Measurements from ENCODE around the gene SKIC8. TPM values are rescaled to one million over a fixed set of nuclear protein-coding genes. Genes with fewer than 3 reads are reported as not detected.
A peak's percentile ranks its signal among the peaks of the same experiment; 100 is the strongest.

Gene SKIC8
- 10 to 100 TPM; 35.4 to 35.7 TPM for total RNA-seq

- DNase-seq = peak; percentile 92
- Mint-ChIP-seq H3K4me1 (peaks cover 37% of the 10 kb centered on the region), H3K4me3 (peak within 1 kb of the TSS; percentile 96), H3K9me3 (no peaks in the 10 kb centered on the region), H3K27me3 (no peaks in the 10 kb centered on the region), H3K36me3 (ENCODE audit: low read depth) (peaks cover 10% of the 10 kb centered on the region), H3K27ac (peak within 1 kb of the TSS; percentile 81)
- CTCF ChIA-PET = interaction anchor here (0.6 to 2.3 kb wide), 16 partner anchors 9 to 442 kb away, joined by 3 to 21 read pairs (median 3); partner anchors contain the start of genes DNAJA4, IREB2 and PSMA4
- POLR2A ChIA-PET = interaction anchor here (0.5 to 3.1 kb wide), 19 partner anchors 10 to 265 kb away, joined by 3 to 33 read pairs (median 3); partner anchors contain the start of genes DNAJA4, IREB2 and PSMA4
These were observed at the start of gene SKIC8 for GRCh38 chr15:78299101-78299930. Gene SKIC8, minus strand, starts transcription at chr15:78299609. Its CDS starts 3,923 bp downstream, at chr15:78295686.

GRCh38 chr15:78347586-78348543 lies 48.5 kb upstream of the SKIC8 start:
- H3K36me3 Mint-ChIP-seq (ENCODE audit: low read depth) = no peaks in the 10 kb centered on the region
- H3K27me3 Mint-ChIP-seq = peaks cover 36% of the 10 kb centered on the region
- DNase-seq = no peak
- no peak overlapping the region for H3K27ac Mint-ChIP-seq
- ChIA-PET CTCF (no interaction called here), POLR2A (no interaction called here)
- no peaks in the 10 kb centered on the region for H3K9me3 Mint-ChIP-seq
- no peaks in the 10 kb centered on the region for H3K4me1 Mint-ChIP-seq
- H3K4me3 Mint-ChIP-seq = no peak overlapping the region

GRCh38 chr15:78345396-78346125 lies 46.2 kb upstream of the SKIC8 start:
- no peaks in the 10 kb centered on the region for H3K36me3 Mint-ChIP-seq (ENCODE audit: low read depth)
- no peaks in the 10 kb centered on the region for H3K9me3 Mint-ChIP-seq
- no peak for DNase-seq
- peaks cover 57% of the 10 kb centered on the region for H3K27me3 Mint-ChIP-seq
- ChIA-PET POLR2A (no interaction called here), CTCF (no interaction called here)
- H3K27ac Mint-ChIP-seq = no peak overlapping the region
- H3K4me3 Mint-ChIP-seq = no peak overlapping the region
- H3K4me1 Mint-ChIP-seq = peaks cover 4% of the 10 kb centered on the region

GRCh38 chr15:78343276-78344060 lies 44.1 kb upstream of the SKIC8 start:
- no peak for DNase-seq
- Mint-ChIP-seq H3K36me3 (ENCODE audit: low read depth) (no peaks in the 10 kb centered on the region), H3K27ac (no peak overlapping the region), H3K4me1 (peaks cover 10% of the 10 kb centered on the region), H3K27me3 (peaks cover 73% of the 10 kb centered on the region), H3K9me3 (no peaks in the 10 kb centered on the region), H3K4me3 (no peak overlapping the region)
- POLR2A ChIA-PET = no interaction called here
- CTCF ChIA-PET = no interaction called here

GRCh38 chr15:78342021-78342420 lies 42.6 kb upstream of the SKIC8 start:
- DNase-seq = no peak
- H3K27ac Mint-ChIP-seq = no peak overlapping the region
- no peak overlapping the region for H3K4me3 Mint-ChIP-seq
- H3K9me3 Mint-ChIP-seq = no peaks in the 10 kb centered on the region
- peaks cover 10% of the 10 kb centered on the region for H3K4me1 Mint-ChIP-seq
- POLR2A ChIA-PET = no interaction called here
- peaks cover 70% of the 10 kb centered on the region for H3K27me3 Mint-ChIP-seq
- H3K36me3 Mint-ChIP-seq (ENCODE audit: low read depth) = no peaks in the 10 kb centered on the region
- CTCF ChIA-PET = no interaction called here

- no peak overlapping the region for H3K4me3 Mint-ChIP-seq
- H3K4me1 Mint-ChIP-seq = peaks cover 10% of the 10 kb centered on the region
- DNase-seq = no peak
- H3K27me3 Mint-ChIP-seq = peaks cover 65% of the 10 kb centered on the region
- ChIA-PET CTCF (no interaction called here), POLR2A (no interaction called here)
- H3K9me3 Mint-ChIP-seq = no peaks in the 10 kb centered on the region
- H3K27ac Mint-ChIP-seq = no peak overlapping the region
- no peaks in the 10 kb centered on the region for H3K36me3 Mint-ChIP-seq (ENCODE audit: low read depth)
These were observed 41.9 kb upstream of the SKIC8 start for GRCh38 chr15:78341057-78341987.

- no peak within 1 kb of the TSS for H3K4me3 Mint-ChIP-seq
- ChIA-PET POLR2A (no interaction called here), CTCF (no interaction called here)
- H3K36me3 Mint-ChIP-seq (ENCODE audit: low read depth) = no peaks in the 10 kb centered on the region
- H3K9me3 Mint-ChIP-seq = no peaks in the 10 kb centered on the region
- peaks cover 63% of the 10 kb centered on the region for H3K27me3 Mint-ChIP-seq
- no peak within 1 kb of the TSS for H3K27ac Mint-ChIP-seq
- DNase-seq = no peak
- H3K4me1 Mint-ChIP-seq = peaks cover 10% of the 10 kb centered on the region
These were observed 41.0 kb upstream of the SKIC8 start, which contains the start of gene CRABP1 for GRCh38 chr15:78340231-78341056. Gene CRABP1, plus strand, starts transcription at chr15:78340353. Its CDS starts 76 bp downstream, at chr15:78340429.

GRCh38 chr15:78339559-78339958 lies 40.1 kb upstream of the SKIC8 start:
- Mint-ChIP-seq H3K36me3 (ENCODE audit: low read depth) (no peaks in the 10 kb centered on the region), H3K9me3 (no peaks in the 10 kb centered on the region), H3K27me3 (peaks cover 57% of the 10 kb centered on the region), H3K4me1 (peaks cover 10% of the 10 kb centered on the region), H3K27ac (no peak overlapping the region), H3K4me3 (no peak overlapping the region)
- ChIA-PET POLR2A (no interaction called here), CTCF (no interaction called here)
- DNase-seq = no peak

GRCh38 chr15:78338781-78339180 lies 39.4 kb upstream of the SKIC8 start:
- no peak overlapping the region for H3K27ac Mint-ChIP-seq
- CTCF ChIA-PET = no interaction called here
- no peak for DNase-seq
- peaks cover 54% of the 10 kb centered on the region for H3K27me3 Mint-ChIP-seq
- H3K9me3 Mint-ChIP-seq = no peaks in the 10 kb centered on the region
- H3K36me3 Mint-ChIP-seq (ENCODE audit: low read depth) = no peaks in the 10 kb centered on the region
- peaks cover 10% of the 10 kb centered on the region for H3K4me1 Mint-ChIP-seq
- no peak overlapping the region for H3K4me3 Mint-ChIP-seq
- POLR2A ChIA-PET = no interaction called here

- Mint-ChIP-seq H3K27me3 (peaks cover 41% of the 10 kb centered on the region), H3K4me1 (peaks cover 10% of the 10 kb centered on the region), H3K36me3 (ENCODE audit: low read depth) (no peaks in the 10 kb centered on the region), H3K4me3 (no peak overlapping the region), H3K27ac (no peak overlapping the region), H3K9me3 (no peaks in the 10 kb centered on the region)
- no peak for DNase-seq
- ChIA-PET POLR2A (no interaction called here), CTCF (no interaction called here)
These were observed 36.6 kb upstream of the SKIC8 start for GRCh38 chr15:78335985-78336384.

GRCh38 chr15:78334845-78335244 lies 35.4 kb upstream of the SKIC8 start:
- H3K36me3 Mint-ChIP-seq (ENCODE audit: low read depth) = no peaks in the 10 kb centered on the region
- POLR2A ChIA-PET = no interaction called here
- H3K4me1 Mint-ChIP-seq = peaks cover 3% of the 10 kb centered on the region
- no peaks in the 10 kb centered on the region for H3K9me3 Mint-ChIP-seq
- no peak overlapping the region for H3K27ac Mint-ChIP-seq
- no peak for DNase-seq
- CTCF ChIA-PET = no interaction called here
- H3K4me3 Mint-ChIP-seq = no peak overlapping the region
- H3K27me3 Mint-ChIP-seq = peaks cover 31% of the 10 kb centered on the region

Measured in activated CD4-positive, alpha-beta memory T cell treated with anti-CD3 and anti-CD28 coated beads, Interleukin-2, amount 10 ng/mL, durations not matched to agents 7 days and 5 days (primary cell).